ENCODE measurements around the gene HOXD1. TPM values are rescaled to one million over a fixed set of nuclear protein-coding genes. Genes with fewer than 3 reads are reported as not detected.

The HOXD1 gene
- total RNA-seq, 3 donors from 2014 or later = 2.2 to 5.9 (median 4.6) TPM

GRCh38 chr2:176213406-176213805 lies 24.9 kb downstream of the HOXD1 start:
- Histone ChIP-seq H3K4me1 (ENCODE audit: low read depth) (no peaks in the 10 kb centered on the region), H3K4me3 (no peak overlapping the region), H3K36me3 (ENCODE audit: low read depth) (no peaks in the 10 kb centered on the region), H3K9me3 (no peaks in the 10 kb centered on the region)
- TF ChIP-seq, protein P1, sequence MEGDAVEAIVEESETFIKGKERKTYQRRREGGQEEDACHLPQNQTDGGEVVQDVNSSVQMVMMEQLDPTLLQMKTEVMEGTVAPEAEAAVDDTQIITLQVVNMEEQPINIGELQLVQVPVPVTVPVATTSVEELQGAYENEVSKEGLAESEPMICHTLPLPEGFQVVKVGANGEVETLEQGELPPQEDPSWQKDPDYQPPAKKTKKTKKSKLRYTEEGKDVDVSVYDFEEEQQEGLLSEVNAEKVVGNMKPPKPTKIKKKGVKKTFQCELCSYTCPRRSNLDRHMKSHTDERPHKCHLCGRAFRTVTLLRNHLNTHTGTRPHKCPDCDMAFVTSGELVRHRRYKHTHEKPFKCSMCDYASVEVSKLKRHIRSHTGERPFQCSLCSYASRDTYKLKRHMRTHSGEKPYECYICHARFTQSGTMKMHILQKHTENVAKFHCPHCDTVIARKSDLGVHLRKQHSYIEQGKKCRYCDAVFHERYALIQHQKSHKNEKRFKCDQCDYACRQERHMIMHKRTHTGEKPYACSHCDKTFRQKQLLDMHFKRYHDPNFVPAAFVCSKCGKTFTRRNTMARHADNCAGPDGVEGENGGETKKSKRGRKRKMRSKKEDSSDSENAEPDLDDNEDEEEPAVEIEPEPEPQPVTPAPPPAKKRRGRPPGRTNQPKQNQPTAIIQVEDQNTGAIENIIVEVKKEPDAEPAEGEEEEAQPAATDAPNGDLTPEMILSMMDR (IDR thresholded peaks at IDR 0.05) = no peak
- no peak for ATAC-seq
- intact Hi-C loops (cut with DNase I, micrococcal nuclease) = no loop called here
- no peak for DNase-seq

DNA sequence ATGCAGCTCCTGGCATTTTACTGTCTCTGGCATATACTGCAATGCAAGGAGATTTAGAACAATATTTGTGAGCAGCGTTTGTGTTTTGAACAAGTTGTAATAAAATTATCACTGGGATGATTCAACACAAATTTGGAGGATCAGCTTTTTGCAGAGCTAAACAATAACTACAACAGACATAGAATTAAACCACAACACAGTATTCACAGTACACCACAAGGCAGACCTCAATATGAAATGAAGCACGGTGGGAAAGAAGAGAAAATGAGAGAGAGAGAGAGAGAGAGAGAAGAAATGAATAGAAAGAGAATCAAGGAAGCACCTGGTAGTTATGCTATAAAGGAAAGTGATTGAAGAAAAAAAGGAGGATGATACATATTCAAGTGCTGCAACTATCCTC lies 39.4 kb downstream of the HOXD1 start:
- TF ChIP-seq, protein P1 (IDR thresholded peaks at IDR 0.05) = no peak
- Histone ChIP-seq H3K9me3 (no peaks in the 10 kb centered on the region), H3K4me3 (no peak overlapping the region), H3K4me1 (ENCODE audit: low read depth) (no peaks in the 10 kb centered on the region), H3K36me3 (ENCODE audit: low read depth) (no peaks in the 10 kb centered on the region)
- DNase-seq = no peak
- intact Hi-C loops (cut with DNase I, micrococcal nuclease) = no loop called here
- ATAC-seq = no peak

DNA sequence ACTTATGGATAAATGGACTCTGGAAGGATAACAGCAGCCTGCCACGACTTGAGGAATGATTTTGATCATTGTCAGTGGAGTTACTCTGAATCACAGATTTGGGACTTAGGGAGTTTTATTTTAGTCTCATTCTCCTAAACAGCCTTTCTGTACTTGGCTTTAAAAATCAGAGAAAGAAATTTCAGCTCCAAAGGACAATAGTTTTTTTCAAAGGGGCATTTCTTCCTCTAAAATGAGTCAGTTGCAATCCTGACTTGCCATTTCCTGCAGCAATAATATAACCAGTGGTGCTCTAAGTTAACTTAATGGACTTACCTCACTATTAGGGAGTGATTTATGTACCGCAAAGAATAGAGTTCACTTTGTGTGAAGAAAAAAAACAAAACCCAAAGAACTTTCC lies 45.7 kb downstream of the HOXD1 start:
- Histone ChIP-seq H3K4me3 (no peak overlapping the region), H3K4me1 (ENCODE audit: low read depth) (no peaks in the 10 kb centered on the region), H3K9me3 (no peaks in the 10 kb centered on the region), H3K36me3 (ENCODE audit: low read depth) (no peaks in the 10 kb centered on the region)
- TF ChIP-seq, protein P1 (IDR thresholded peaks at IDR 0.05) = no peak
- intact Hi-C loops (cut with DNase I, micrococcal nuclease) = no loop called here
- DNase-seq = no peak
- no peak for ATAC-seq

DNA sequence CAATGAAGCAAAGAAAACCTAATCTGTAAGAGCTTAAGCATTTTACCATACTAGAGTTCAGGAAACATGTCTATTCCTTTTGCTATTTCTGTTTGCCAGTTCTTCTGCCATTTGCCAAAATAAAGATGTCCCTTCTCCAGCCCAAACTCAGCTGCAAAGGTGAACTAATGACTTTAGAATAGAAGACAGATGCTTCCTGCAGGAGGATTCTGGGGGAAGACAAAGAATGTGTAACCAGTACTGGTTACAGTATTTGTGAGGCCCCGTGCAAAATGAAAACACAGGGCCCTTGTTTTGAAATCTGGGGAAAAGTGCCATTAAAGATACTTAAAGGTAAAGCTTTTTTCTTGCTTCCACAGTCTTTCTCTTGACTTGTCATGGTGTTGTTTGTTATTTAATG lies 46.5 kb downstream of the HOXD1 start:
- no peaks in the 10 kb centered on the region for H3K36me3 ChIP-seq (ENCODE audit: low read depth)
- no peaks in the 10 kb centered on the region for H3K4me1 ChIP-seq (ENCODE audit: low read depth)
- intact Hi-C loops (cut with DNase I, micrococcal nuclease) = no loop called here
- DNase-seq (no peak), ATAC-seq (no peak)
- H3K4me3 ChIP-seq = no peak overlapping the region
- TF ChIP-seq, protein P1 (IDR thresholded peaks at IDR 0.05) = no peak
- no peaks in the 10 kb centered on the region for H3K9me3 ChIP-seq

DNA sequence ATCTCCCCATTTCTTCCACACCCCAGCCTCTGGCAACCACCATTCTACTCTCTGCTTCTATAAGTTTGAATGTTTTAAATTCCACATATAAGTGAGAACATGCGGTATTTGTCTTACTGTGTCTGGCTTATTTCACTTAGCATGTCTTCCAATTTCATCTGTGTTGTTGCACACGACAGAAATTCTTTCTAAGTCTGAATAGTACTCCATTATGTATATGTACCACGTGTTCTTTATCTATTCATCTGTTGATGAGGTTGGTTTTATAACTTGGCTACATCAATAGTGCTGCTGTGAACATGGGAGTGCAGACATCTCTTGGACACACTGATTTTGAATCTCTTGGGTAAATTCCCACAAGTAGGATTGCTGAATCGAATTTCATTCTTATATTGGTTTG lies 49.0 kb downstream of the HOXD1 start:
- DNase-seq (no peak), ATAC-seq (no peak)
- Histone ChIP-seq H3K4me3 (no peak overlapping the region), H3K9me3 (no peaks in the 10 kb centered on the region), H3K36me3 (ENCODE audit: low read depth) (no peaks in the 10 kb centered on the region), H3K4me1 (ENCODE audit: low read depth) (no peaks in the 10 kb centered on the region)
- TF ChIP-seq, protein P1 (IDR thresholded peaks at IDR 0.05) = no peak
- intact Hi-C loops (cut with DNase I, micrococcal nuclease) = no loop called here

DNA sequence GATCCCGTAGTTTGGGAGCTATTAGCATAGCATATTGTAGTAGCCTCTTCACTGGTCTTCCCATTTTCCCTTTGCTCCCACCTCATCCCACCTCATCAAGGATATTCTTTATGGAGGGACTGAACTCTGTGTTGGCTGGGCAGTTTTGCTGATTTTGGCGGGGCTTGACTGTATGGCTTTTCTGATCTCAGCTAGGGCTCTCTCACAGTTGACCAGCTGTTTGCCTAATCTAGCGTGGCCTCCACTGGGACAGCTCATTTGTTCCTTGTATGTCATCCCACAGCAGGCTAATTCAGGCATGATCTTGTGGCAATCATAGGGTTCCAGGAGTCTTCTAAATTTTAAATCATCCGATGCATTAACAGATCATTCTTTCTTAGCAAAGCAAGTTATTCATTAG lies 50.6 kb downstream of the HOXD1 start:
- Histone ChIP-seq H3K36me3 (ENCODE audit: low read depth) (no peaks in the 10 kb centered on the region), H3K4me3 (no peak overlapping the region), H3K9me3 (no peaks in the 10 kb centered on the region), H3K4me1 (ENCODE audit: low read depth) (no peaks in the 10 kb centered on the region)
- ATAC-seq (no peak), DNase-seq (no peak)
- TF ChIP-seq, protein P1 (IDR thresholded peaks at IDR 0.05) = no peak
- intact Hi-C loops (cut with DNase I, micrococcal nuclease) = no loop called here
